IMR-90 (cell line): ENCODE measurements around the gene GTF2I. TPM values are rescaled to one million over a fixed set of nuclear protein-coding genes. Genes with fewer than 3 reads are reported as not detected.
A peak's percentile ranks its signal among the peaks of the same experiment; 100 is the strongest.

Experiments used
- ATAC-seq: fragments of 200-7000 bp; cut with Tn5 transposase; 2 replicates; pipeline ENCODE4 v1.9.1; 2020; ENCODE audit warnings: low read depth, mild to moderate bottlenecking, moderate library complexity
- BruUV-seq: library from RNA; stranded (reverse); fragments of 400-500 nt; replicated peaks from 2 replicates; lab custom pipeline; 2021; lab: Mats Ljungman, UMichigan
- CTCF ChIA-PET: fragments of 300-600 bp; formaldehyde crosslinking; extraction: SDS; loops from one replicate; lab custom pipeline; 2021; ENCODE audit warnings: antibody characterized with exemption; lab: Yijun Ruan, JAX
- POLR2A ChIA-PET: fragments of 300-600 bp; sonication (Branson Sonifier 250); formaldehyde crosslinking; loops from one replicate; lab custom pipeline; 2022; ENCODE audit warnings: antibody characterized with exemption; ENCODE audit not compliant: unreplicated experiment; lab: Charles Lee
- DNase-seq: peaks from one replicate; pipeline ENCODE4 v3.0.0; 2013
- H2AFZ ChIP-seq: replicated peaks from 2 replicates; pipeline ENCODE3; 2013; ENCODE audit warnings: low read length, mild to moderate bottlenecking; ENCODE audit not compliant: poor library complexity
- H2AK5ac ChIP-seq: 2 replicates; pipeline ENCODE4 v1.6.1; 2013; ENCODE audit warnings: low read depth, low read length, inconsistent platforms
- H2AK9ac ChIP-seq: replicated peaks from 2 replicates; pipeline ENCODE3; 2013; ENCODE audit warnings: mild to moderate bottlenecking, low read depth, low read length, moderate library complexity; ENCODE audit not compliant: poor library complexity
- H2BK120ac ChIP-seq: 2 replicates; pipeline ENCODE4 v1.6.1; 2013; ENCODE audit warnings: low read depth, low read length, inconsistent platforms
- H2BK15ac ChIP-seq: 3 replicates; pipeline ENCODE4 v1.6.1; 2013; ENCODE audit warnings: low read depth, low read length, inconsistent platforms
- H2BK20ac ChIP-seq: 2 replicates; pipeline ENCODE4 v1.6.1; 2013; ENCODE audit warnings: low read depth, mild to moderate bottlenecking, inconsistent platforms, low read length, moderate library complexity
- H2BK5ac ChIP-seq: 2 replicates; pipeline ENCODE4 v1.6.1; 2013; ENCODE audit warnings: mild to moderate bottlenecking, low read depth, low read length, inconsistent platforms; ENCODE audit not compliant: poor library complexity, severe bottlenecking
- H3K14ac ChIP-seq: replicated peaks from 2 replicates; pipeline ENCODE4 v1.6.1; 2013; ENCODE audit warnings: low read depth, low read length, inconsistent platforms
- H3K18ac ChIP-seq: 2 replicates; pipeline ENCODE4 v1.6.1; 2013; ENCODE audit warnings: low read depth, low read length, control low read depth
- H3K23ac ChIP-seq: 2 replicates; pipeline ENCODE4 v1.6.1; 2013; ENCODE audit warnings: low read depth, low read length, inconsistent platforms
- H3K27ac ChIP-seq: 2 replicates; pipeline ENCODE4 v1.5.1; 2013; ENCODE audit warnings: mild to moderate bottlenecking, control low read depth, low read length; ENCODE audit not compliant: insufficient read depth
- H3K27me3 ChIP-seq: 2 replicates; pipeline ENCODE4 v1.6.1; 2013; ENCODE audit warnings: low read length; ENCODE audit not compliant: control insufficient read depth, insufficient read depth
- H3K36me3 ChIP-seq: 2 replicates; pipeline ENCODE4 v1.6.1; 2013; ENCODE audit warnings: low read length, mixed read lengths; ENCODE audit not compliant: control insufficient read depth, insufficient read depth
- H3K4ac ChIP-seq: 2 replicates; pipeline ENCODE4 v1.6.1; 2013; ENCODE audit warnings: low read depth, low read length, inconsistent platforms
- H3K4me1 ChIP-seq: 2 replicates; pipeline ENCODE4 v1.6.1; 2013; ENCODE audit warnings: low read length, mixed read lengths; ENCODE audit not compliant: control insufficient read depth, insufficient read depth
- H3K4me2 ChIP-seq: 2 replicates; pipeline ENCODE4 v1.6.1; 2013; ENCODE audit warnings: low read depth, mild to moderate bottlenecking, control low read depth, low read length, moderate library complexity
- H3K4me3 ChIP-seq: 2 replicates; pipeline ENCODE4 v1.5.1; 2013; ENCODE audit warnings: low read depth, mild to moderate bottlenecking, control low read depth, low read length, moderate library complexity; ENCODE audit not compliant: insufficient read depth
- H3K56ac ChIP-seq: 2 replicates; pipeline ENCODE4 v1.6.1; 2013; ENCODE audit warnings: low read length, inconsistent platforms; ENCODE audit not compliant: insufficient read depth; ENCODE audit errors: extremely low read depth
- H3K79me1 ChIP-seq, 2 experiments: 2 replicates each; pipeline ENCODE4 v1.6.1; 2013; ENCODE audit warnings: low read length in 2 of 2, inconsistent platforms in 1 of 2, low read depth in 1 of 2
- H3K9ac ChIP-seq: 2 replicates; pipeline ENCODE4 v1.6.1; 2013; ENCODE audit warnings: low read depth, low read length, control low read depth
- H3K9me1 ChIP-seq: 2 replicates; pipeline ENCODE4 v1.6.1; 2013; ENCODE audit warnings: low read length, inconsistent platforms; ENCODE audit not compliant: insufficient read depth
- H3K9me3 ChIP-seq: 2 replicates; pipeline ENCODE4 v1.6.1; 2013; ENCODE audit warnings: low read length; ENCODE audit not compliant: control insufficient read depth, insufficient read depth
- H4K20me1 ChIP-seq: 2 replicates; pipeline ENCODE4 v1.6.1; 2013; ENCODE audit warnings: low read length, inconsistent platforms; ENCODE audit not compliant: insufficient read depth
- H4K5ac ChIP-seq: 2 replicates; pipeline ENCODE4 v1.6.1; 2013; ENCODE audit warnings: mild to moderate bottlenecking, low read depth, low read length, control low read depth
- H4K8ac ChIP-seq, 2 experiments: 2 replicates each; pipeline ENCODE4 v1.6.1; 2013; ENCODE audit warnings: low read depth in 2 of 2, low read length in 2 of 2, control low read depth in 1 of 2, inconsistent platforms in 1 of 2
- H4K91ac ChIP-seq: 2 replicates; pipeline ENCODE4 v1.6.1; 2013; ENCODE audit warnings: low read depth, low read length, inconsistent platforms; ENCODE audit not compliant: insufficient read depth
- CEBPB ChIP-seq: IDR thresholded peaks from 2 replicates; pipeline ENCODE4 v1.6.1; 2012; ENCODE audit warnings: low read depth, low read length, improper control_type of control experiment
- CHD1 ChIP-seq: IDR thresholded peaks from 2 replicates; pipeline ENCODE4 v1.6.1; 2012; ENCODE audit warnings: low read depth, low read length, improper control_type of control experiment
- CTCF ChIP-seq: conservative IDR thresholded peaks from 2 replicates; pipeline ENCODE4 v1.5.1; 2012; ENCODE audit warnings: mild to moderate bottlenecking, low read depth, low read length, improper control_type of control experiment
- ELK1 ChIP-seq: fragments of 150-350 bp; IDR thresholded peaks from 2 replicates; pipeline ENCODE4 v1.6.1; 2016; ENCODE audit warnings: low read depth, mild to moderate bottlenecking, low read length, moderate library complexity, borderline replicate concordance
- FOS ChIP-seq: fragments of 150-350 bp; IDR thresholded peaks from 2 replicates; pipeline ENCODE4 v1.6.1; 2016; ENCODE audit warnings: low read depth, low read length
- MAFK ChIP-seq: IDR thresholded peaks from 2 replicates; pipeline ENCODE4 v1.6.1; 2012; ENCODE audit warnings: low read depth, low read length, improper control_type of control experiment
- MAZ ChIP-seq: IDR thresholded peaks from 2 replicates; pipeline ENCODE4 v1.6.1; 2012; ENCODE audit warnings: low read depth, mild to moderate bottlenecking, low read length, improper control_type of control experiment, moderate library complexity, borderline replicate concordance
- MXI1 ChIP-seq: IDR thresholded peaks from 2 replicates; pipeline ENCODE4 v1.6.1; 2012; ENCODE audit warnings: low read depth, mild to moderate bottlenecking, low read length, moderate library complexity, borderline replicate concordance
- RCOR1 ChIP-seq: IDR thresholded peaks from 2 replicates; pipeline ENCODE4 v1.6.1; 2012; ENCODE audit warnings: mild to moderate bottlenecking, low read length, improper control_type of control experiment; ENCODE audit not compliant: insufficient replicate concordance
- WGBS, 2 experiments: methylation state at CpG; one replicate each; pipeline versions ENCODE4 v1.1.5 to v1.1.7; 2013; ENCODE audit warnings: missing lambda C conversion rate in 2 of 2; ENCODE audit not compliant: insufficient read length in 1 of 2; ENCODE audit errors: extremely low coverage in 2 of 2; 5-methylcytosine and 5-hydroxymethylcytosine counted together
- dilution Hi-C: fragments of 300-500 bp; cut with HindIII; formaldehyde crosslinking; loops from one replicate; pipeline ENCODE4 v1.14.3; 2018; ENCODE audit warnings: low sequenced_read_pairs; ENCODE audit not compliant: unreplicated experiment
- in situ Hi-C: fragments of 300-500 bp; cut with MboI; formaldehyde crosslinking; loops from 3 replicates; pipeline ENCODE4 v1.14.3; 2019; ENCODE audit warnings: low sequenced_read_pairs, inconsistent platforms, mixed read lengths
- intact Hi-C: fragments of 100-400 bp; cut with micrococcal nuclease; formaldehyde crosslinking; loops from 2 replicates; pipeline ENCODE4 v1.10.0; 2022
- polyA plus RNA-seq, 3 experiments: library from polyadenylated mRNA; depleted of rRNA; stranded (reverse); fragments of >200 nt; gene quantifications; 2 replicates each; pipeline ENCODE4 v1.2.3, GENCODE V29; 2012; ENCODE audit warnings: low replicate concordance in 1 of 3
- total RNA-seq: library from RNA; depleted of rRNA; stranded (reverse); fragments of >200 nt; gene quantifications from 2 replicates; pipeline ENCODE4 v1.2.3, GENCODE V29; 2012

The GTF2I gene
- total and polyA plus RNA-seq, 2 of the 4 experiments (the other 2 are of a cell fraction), result 46.4 to 88.8 TPM

- H3K14ac ChIP-seq, result 0 out of 2 replicates have a peak overlapping the region, but pooled peaks have one; percentile 5
- H3K56ac ChIP-seq, result no peak overlapping the region
- in situ Hi-C loops (no loop called here), intact Hi-C loops (no loop called here), dilution Hi-C loops (no loop called here)
- peak overlapping the region; percentile 55; the same call in 1 of the 2 replicates for H4K91ac ChIP-seq
- no CpG with 5 or more reads among the region's 1 CpG for WGBS, 2 experiments
- peak overlapping the region; percentile 83 for H2BK5ac ChIP-seq
- H4K5ac ChIP-seq, result peak overlapping the region; percentile 99
- H4K20me1 ChIP-seq, result no peaks in the 10 kb centered on the region
- no peak overlapping the region for H3K4me3 ChIP-seq
- ATAC-seq, result no peak
- H3K18ac ChIP-seq, result peak overlapping the region; percentile 95
- no peak for TF ChIP-seq MAFK
- no peak for TF ChIP-seq ELK1
- TF ChIP-seq CEBPB, result no peak
- no peak for TF ChIP-seq CHD1
- TF ChIP-seq MAZ, result no peak
- no peak for TF ChIP-seq CTCF
- no peak for TF ChIP-seq MXI1
- TF ChIP-seq RCOR1, result no peak
- TF ChIP-seq FOS, result no peak
- peak overlapping the region; percentile 75; the same call in 1 of the 2 replicates for H3K27ac ChIP-seq
- ChIA-PET POLR2A (interaction anchor here (0.6 kb wide), 1 partner anchor 632 kb away, joined by 3 read pairs; no protein-coding TSS in a partner anchor), CTCF (no interaction called here)
- H3K36me3 ChIP-seq, result peaks cover 15% of the 10 kb centered on the region
- peak overlapping the region; percentile 96 for H2BK15ac ChIP-seq
- no peak overlapping the region for H2AFZ ChIP-seq
- H3K4ac ChIP-seq, result peak overlapping the region; percentile 37; the same call in 1 of the 2 replicates
- H3K9ac ChIP-seq, result no peak overlapping the region
- peak overlapping the region; percentile 31 for H2AK5ac ChIP-seq
- H3K23ac ChIP-seq, result no peak overlapping the region
- DNase-seq, result no peak
- H3K9me3 ChIP-seq, result no peaks in the 10 kb centered on the region
- H2BK120ac ChIP-seq, result peak overlapping the region; percentile 51
- H3K27me3 ChIP-seq, result no peaks in the 10 kb centered on the region
- BruUV-seq, result no TSS peak
- H3K4me2 ChIP-seq, result no peak overlapping the region
- H4K8ac ChIP-seq, result peak overlapping the region; percentile 61 to 84
- peaks cover 6% of the 10 kb centered on the region for H3K9me1 ChIP-seq
- H3K79me1 ChIP-seq, result peaks cover 26 to 29% of the 10 kb centered on the region in 2 experiments
- H2BK20ac ChIP-seq, result no peak overlapping the region; the same call in 1 of the 2 replicates
- peaks cover 9% of the 10 kb centered on the region for H3K4me1 ChIP-seq
- no peak overlapping the region for H2AK9ac ChIP-seq
Observed at GRCh38 chr7:74725840-74726239, 68.3 kb downstream of the GTF2I start.
